ENCODE measurements around the gene COX11. TPM values are rescaled to one million over a fixed set of nuclear protein-coding genes. Genes with fewer than 3 reads are reported as not detected.

COX11 gene
- total RNA-seq, 1 experiment from 2014 or later = 87.0 TPM

DNA sequence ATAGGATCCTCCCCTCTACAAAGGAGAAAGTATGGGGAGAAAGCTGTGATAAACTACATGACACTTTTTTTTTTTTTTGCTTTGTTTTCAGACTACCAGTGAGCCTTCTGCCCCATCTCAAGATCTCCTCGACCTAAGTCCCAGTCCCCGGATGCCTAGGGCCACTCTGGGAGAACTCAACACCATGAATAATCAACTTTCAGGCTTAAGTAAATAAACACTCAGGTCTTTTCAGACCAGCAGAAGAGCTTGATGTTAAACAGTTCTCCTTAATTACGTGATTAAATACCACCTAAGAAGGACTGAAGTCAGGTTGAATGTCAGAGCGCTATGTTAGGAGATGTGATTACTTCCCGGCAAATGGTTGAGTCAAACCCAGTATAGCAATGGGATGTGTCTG is 31.4 kb downstream of the COX11 start:
- in situ Hi-C loops (cut with HindIII; ENCODE audit: low pct_unique_long_range_greater_than_20kb, low sequenced_read_pairs) = no loop called here

DNA sequence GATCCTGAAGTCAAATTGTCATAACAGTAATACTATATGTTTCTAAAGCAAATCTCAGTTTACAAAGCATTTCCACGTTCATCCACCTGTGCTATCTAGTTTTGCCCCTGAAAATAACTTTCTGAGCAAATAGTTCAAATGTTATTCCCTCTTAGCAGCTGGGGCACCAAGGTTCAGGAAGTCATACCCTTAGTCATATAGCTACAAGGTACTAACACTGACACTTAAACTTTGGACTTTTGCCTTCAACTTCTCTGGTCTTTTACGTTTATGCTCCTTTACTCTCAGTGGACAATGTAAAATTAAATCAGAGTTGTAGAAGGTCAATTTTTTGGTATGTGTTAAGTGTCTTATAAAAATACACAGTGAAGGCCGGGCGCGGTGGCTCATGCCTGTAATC is 33.0 kb downstream of the COX11 start:
- no peak for ATAC-seq
- Histone ChIP-seq H3K4me3 (ENCODE audit: low read depth in 2 of 2, low read length in 2 of 2) (no peak overlapping the region), H3K9me3 (ENCODE audit: control insufficient read depth, insufficient read depth, low read depth, low read length) (no peaks in the 10 kb centered on the region), H3K4me1 (ENCODE audit: control insufficient read depth, insufficient read depth, low read length) (no peaks in the 10 kb centered on the region), H3K27ac (ENCODE audit: low read length) (no peak overlapping the region), H3K27me3 (ENCODE audit: control insufficient read depth, insufficient read depth, low read length) (no peaks in the 10 kb centered on the region), H3K36me3 (ENCODE audit: control insufficient read depth, insufficient read depth, low read length) (peaks cover 29% of the 10 kb centered on the region)
- CTCF ChIA-PET = no interaction called here
- intact Hi-C loops (cut with micrococcal nuclease; ENCODE audit: unreplicated experiment) (no loop called here), in situ Hi-C loops (cut with HindIII; ENCODE audit: low pct_unique_long_range_greater_than_20kb, low sequenced_read_pairs) (no loop called here)
- no peak for DNase-seq (ENCODE audit: low read depth, low spot score)
- BruUV-seq (replicated peaks) = no TSS peak
- POLR2A ChIA-PET = interaction anchor here (0.7 kb wide), 1 partner anchor 374 kb away, joined by 3 read pairs; no protein-coding TSS in a partner anchor
- TF ChIP-seq SIN3A (IDR thresholded peaks at IDR 0.05; ENCODE audit: borderline replicate concordance, insufficient read depth, low read depth, low read length) (no peak), POLR2AphosphoS5 (IDR thresholded peaks at IDR 0.05; ENCODE audit: low read depth, low read length) (no peak), TCF7L2 (IDR thresholded peaks at IDR 0.05; ENCODE audit: low read depth, low read length) (no peak)
- TF ChIP-seq, protein P1, sequence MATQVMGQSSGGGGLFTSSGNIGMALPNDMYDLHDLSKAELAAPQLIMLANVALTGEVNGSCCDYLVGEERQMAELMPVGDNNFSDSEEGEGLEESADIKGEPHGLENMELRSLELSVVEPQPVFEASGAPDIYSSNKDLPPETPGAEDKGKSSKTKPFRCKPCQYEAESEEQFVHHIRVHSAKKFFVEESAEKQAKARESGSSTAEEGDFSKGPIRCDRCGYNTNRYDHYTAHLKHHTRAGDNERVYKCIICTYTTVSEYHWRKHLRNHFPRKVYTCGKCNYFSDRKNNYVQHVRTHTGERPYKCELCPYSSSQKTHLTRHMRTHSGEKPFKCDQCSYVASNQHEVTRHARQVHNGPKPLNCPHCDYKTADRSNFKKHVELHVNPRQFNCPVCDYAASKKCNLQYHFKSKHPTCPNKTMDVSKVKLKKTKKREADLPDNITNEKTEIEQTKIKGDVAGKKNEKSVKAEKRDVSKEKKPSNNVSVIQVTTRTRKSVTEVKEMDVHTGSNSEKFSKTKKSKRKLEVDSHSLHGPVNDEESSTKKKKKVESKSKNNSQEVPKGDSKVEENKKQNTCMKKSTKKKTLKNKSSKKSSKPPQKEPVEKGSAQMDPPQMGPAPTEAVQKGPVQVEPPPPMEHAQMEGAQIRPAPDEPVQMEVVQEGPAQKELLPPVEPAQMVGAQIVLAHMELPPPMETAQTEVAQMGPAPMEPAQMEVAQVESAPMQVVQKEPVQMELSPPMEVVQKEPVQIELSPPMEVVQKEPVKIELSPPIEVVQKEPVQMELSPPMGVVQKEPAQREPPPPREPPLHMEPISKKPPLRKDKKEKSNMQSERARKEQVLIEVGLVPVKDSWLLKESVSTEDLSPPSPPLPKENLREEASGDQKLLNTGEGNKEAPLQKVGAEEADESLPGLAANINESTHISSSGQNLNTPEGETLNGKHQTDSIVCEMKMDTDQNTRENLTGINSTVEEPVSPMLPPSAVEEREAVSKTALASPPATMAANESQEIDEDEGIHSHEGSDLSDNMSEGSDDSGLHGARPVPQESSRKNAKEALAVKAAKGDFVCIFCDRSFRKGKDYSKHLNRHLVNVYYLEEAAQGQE (IDR thresholded peaks at IDR 0.05; ENCODE audit: insufficient read depth in 1 of 2, low read depth in 2 of 2, low read length in 1 of 2) = no peak
- TF ChIP-seq, protein P2, sequence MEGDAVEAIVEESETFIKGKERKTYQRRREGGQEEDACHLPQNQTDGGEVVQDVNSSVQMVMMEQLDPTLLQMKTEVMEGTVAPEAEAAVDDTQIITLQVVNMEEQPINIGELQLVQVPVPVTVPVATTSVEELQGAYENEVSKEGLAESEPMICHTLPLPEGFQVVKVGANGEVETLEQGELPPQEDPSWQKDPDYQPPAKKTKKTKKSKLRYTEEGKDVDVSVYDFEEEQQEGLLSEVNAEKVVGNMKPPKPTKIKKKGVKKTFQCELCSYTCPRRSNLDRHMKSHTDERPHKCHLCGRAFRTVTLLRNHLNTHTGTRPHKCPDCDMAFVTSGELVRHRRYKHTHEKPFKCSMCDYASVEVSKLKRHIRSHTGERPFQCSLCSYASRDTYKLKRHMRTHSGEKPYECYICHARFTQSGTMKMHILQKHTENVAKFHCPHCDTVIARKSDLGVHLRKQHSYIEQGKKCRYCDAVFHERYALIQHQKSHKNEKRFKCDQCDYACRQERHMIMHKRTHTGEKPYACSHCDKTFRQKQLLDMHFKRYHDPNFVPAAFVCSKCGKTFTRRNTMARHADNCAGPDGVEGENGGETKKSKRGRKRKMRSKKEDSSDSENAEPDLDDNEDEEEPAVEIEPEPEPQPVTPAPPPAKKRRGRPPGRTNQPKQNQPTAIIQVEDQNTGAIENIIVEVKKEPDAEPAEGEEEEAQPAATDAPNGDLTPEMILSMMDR (IDR thresholded peaks at IDR 0.05) = no peak

More for the DNA sequence above, 31.4 kb downstream of the COX11 start:
- Histone ChIP-seq H3K4me1 (ENCODE audit: control insufficient read depth, insufficient read depth, low read length) (no peaks in the 10 kb centered on the region), H3K4me3 (ENCODE audit: low read depth in 2 of 2, low read length in 2 of 2) (no peak overlapping the region), H3K27ac (ENCODE audit: low read length) (no peak overlapping the region), H3K36me3 (ENCODE audit: control insufficient read depth, insufficient read depth, low read length) (peaks cover 29% of the 10 kb centered on the region), H3K27me3 (ENCODE audit: control insufficient read depth, insufficient read depth, low read length) (no peaks in the 10 kb centered on the region), H3K9me3 (ENCODE audit: control insufficient read depth, insufficient read depth, low read depth, low read length) (no peaks in the 10 kb centered on the region)
- BruUV-seq (replicated peaks) = no TSS peak
- DNase-seq (ENCODE audit: low read depth, low spot score) = no peak
- CTCF ChIA-PET = no interaction called here
- TF ChIP-seq SIN3A (IDR thresholded peaks at IDR 0.05; ENCODE audit: borderline replicate concordance, insufficient read depth, low read depth, low read length) = no peak
- TF ChIP-seq, protein P1 (IDR thresholded peaks at IDR 0.05; ENCODE audit: insufficient read depth in 1 of 2, low read depth in 2 of 2, low read length in 1 of 2) = no peak
- TF ChIP-seq POLR2AphosphoS5 (IDR thresholded peaks at IDR 0.05; ENCODE audit: low read depth, low read length) = no peak
- TF ChIP-seq, protein P2 (IDR thresholded peaks at IDR 0.05) = no peak
- no peak for TF ChIP-seq TCF7L2 (IDR thresholded peaks at IDR 0.05; ENCODE audit: low read depth, low read length)
- POLR2A ChIA-PET = no interaction called here
- intact Hi-C loops (cut with micrococcal nuclease; ENCODE audit: unreplicated experiment) = no loop called here
- no peak for ATAC-seq
